C4-2B (cell line): Measurements from ENCODE around the gene DCLRE1A.

Experiments
- ZFX ChIP-seq: fragments of 450-650 bp; IDR thresholded peaks from 2 replicates; pipeline ENCODE4 v1.6.1; 2017
- TF ChIP-seq, protein P1 (sequence below): fragments of 450-650 bp; conservative IDR thresholded peaks from 2 replicates; pipeline ENCODE4 v1.5.1; 2017; ENCODE audit warnings: mild to moderate bottlenecking

DNA sequence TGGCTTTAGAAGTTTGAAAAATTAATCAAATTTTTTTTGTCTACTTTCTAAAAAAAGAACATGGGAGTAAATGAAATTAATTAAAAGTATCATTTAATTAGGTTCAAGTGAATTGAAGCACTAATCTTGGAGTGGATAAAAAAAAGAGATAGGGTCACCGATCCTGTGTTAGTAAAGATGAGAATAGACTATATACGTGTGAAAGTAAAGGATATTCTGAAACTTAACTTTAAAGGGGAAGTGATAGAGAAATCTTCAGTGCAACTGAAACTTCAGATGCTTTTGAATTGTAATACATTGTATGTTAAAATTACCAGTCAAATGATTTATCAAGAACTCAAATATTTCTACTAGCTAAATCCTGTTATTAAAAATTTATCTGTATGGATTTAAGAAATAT lies 5.4 kb upstream of the DCLRE1A start:
- TF ChIP-seq, protein P1, sequence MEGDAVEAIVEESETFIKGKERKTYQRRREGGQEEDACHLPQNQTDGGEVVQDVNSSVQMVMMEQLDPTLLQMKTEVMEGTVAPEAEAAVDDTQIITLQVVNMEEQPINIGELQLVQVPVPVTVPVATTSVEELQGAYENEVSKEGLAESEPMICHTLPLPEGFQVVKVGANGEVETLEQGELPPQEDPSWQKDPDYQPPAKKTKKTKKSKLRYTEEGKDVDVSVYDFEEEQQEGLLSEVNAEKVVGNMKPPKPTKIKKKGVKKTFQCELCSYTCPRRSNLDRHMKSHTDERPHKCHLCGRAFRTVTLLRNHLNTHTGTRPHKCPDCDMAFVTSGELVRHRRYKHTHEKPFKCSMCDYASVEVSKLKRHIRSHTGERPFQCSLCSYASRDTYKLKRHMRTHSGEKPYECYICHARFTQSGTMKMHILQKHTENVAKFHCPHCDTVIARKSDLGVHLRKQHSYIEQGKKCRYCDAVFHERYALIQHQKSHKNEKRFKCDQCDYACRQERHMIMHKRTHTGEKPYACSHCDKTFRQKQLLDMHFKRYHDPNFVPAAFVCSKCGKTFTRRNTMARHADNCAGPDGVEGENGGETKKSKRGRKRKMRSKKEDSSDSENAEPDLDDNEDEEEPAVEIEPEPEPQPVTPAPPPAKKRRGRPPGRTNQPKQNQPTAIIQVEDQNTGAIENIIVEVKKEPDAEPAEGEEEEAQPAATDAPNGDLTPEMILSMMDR: no peak
- TF ChIP-seq ZFX: no peak
